Measurements from ENCODE around the gene RIMS3. TPM values are rescaled to one million over a fixed set of nuclear protein-coding genes. Genes with fewer than 3 reads are reported as not detected.

The RIMS3 gene
- total RNA-seq, 1 donor = 0.86 TPM

GRCh38 chr1:40699787-40700186 is 34.3 kb upstream of the RIMS3 start:
- no peak overlapping the region for H3K4me3 ChIP-seq (ENCODE audit: low read depth, low read length)
- TF ChIP-seq CTCF (IDR thresholded peaks at IDR 0.05; ENCODE audit: insufficient read depth, low read depth, low read length) = no peak
- DNase-seq (ENCODE audit: low read depth) = no peak

- no peak overlapping the region for H3K4me3 ChIP-seq (ENCODE audit: low read depth, low read length)
- no peak for DNase-seq (ENCODE audit: low read depth)
- no peak for TF ChIP-seq CTCF (IDR thresholded peaks at IDR 0.05; ENCODE audit: insufficient read depth, low read depth, low read length)
These were observed 32.0 kb upstream of the RIMS3 start for GRCh38 chr1:40697436-40697835.

GRCh38 chr1:40696294-40696693 is 30.8 kb upstream of the RIMS3 start:
- no peak for DNase-seq (ENCODE audit: low read depth)

GRCh38 chr1:40694353-40694874 is 28.9 kb upstream of the RIMS3 start:
- no peak for DNase-seq (ENCODE audit: low read depth)
- TF ChIP-seq CTCF (IDR thresholded peaks at IDR 0.05; ENCODE audit: insufficient read depth, low read depth, low read length) = no peak
- H3K4me3 ChIP-seq (ENCODE audit: low read depth, low read length) = no peak overlapping the region

More at GRCh38 chr1:40696294-40696693, 30.8 kb upstream of the RIMS3 start:
- H3K4me3 ChIP-seq (ENCODE audit: low read depth, low read length) = no peak overlapping the region
- TF ChIP-seq CTCF (IDR thresholded peaks at IDR 0.05; ENCODE audit: insufficient read depth, low read depth, low read length) = no peak

- H3K4me3 ChIP-seq (ENCODE audit: low read depth, low read length) = no peak overlapping the region
- TF ChIP-seq CTCF (IDR thresholded peaks at IDR 0.05; ENCODE audit: insufficient read depth, low read depth, low read length) = no peak
- no peak for DNase-seq (ENCODE audit: low read depth)
These were observed 27.9 kb upstream of the RIMS3 start for GRCh38 chr1:40693425-40693824.

GRCh38 chr1:40692429-40692895 is 27.0 kb upstream of the RIMS3 start:
- DNase-seq (ENCODE audit: low read depth) = peak; percentile 22
- H3K4me3 ChIP-seq (ENCODE audit: low read depth, low read length) = peak overlapping the region; percentile 88
- TF ChIP-seq CTCF (IDR thresholded peaks at IDR 0.05; ENCODE audit: insufficient read depth, low read depth, low read length) = no peak
